ENCODE measurements around the gene TSPAN18.

GRCh38 chr11:44826922-44827643 lies 100.3 kb downstream of the TSPAN18 start:
- TF ChIP-seq, protein P1, sequence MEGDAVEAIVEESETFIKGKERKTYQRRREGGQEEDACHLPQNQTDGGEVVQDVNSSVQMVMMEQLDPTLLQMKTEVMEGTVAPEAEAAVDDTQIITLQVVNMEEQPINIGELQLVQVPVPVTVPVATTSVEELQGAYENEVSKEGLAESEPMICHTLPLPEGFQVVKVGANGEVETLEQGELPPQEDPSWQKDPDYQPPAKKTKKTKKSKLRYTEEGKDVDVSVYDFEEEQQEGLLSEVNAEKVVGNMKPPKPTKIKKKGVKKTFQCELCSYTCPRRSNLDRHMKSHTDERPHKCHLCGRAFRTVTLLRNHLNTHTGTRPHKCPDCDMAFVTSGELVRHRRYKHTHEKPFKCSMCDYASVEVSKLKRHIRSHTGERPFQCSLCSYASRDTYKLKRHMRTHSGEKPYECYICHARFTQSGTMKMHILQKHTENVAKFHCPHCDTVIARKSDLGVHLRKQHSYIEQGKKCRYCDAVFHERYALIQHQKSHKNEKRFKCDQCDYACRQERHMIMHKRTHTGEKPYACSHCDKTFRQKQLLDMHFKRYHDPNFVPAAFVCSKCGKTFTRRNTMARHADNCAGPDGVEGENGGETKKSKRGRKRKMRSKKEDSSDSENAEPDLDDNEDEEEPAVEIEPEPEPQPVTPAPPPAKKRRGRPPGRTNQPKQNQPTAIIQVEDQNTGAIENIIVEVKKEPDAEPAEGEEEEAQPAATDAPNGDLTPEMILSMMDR (IDR thresholded peaks at IDR 0.05): no peak
- TF ChIP-seq POLR2A (IDR thresholded peaks at IDR 0.05): no peak
- no peak for TF ChIP-seq EP300 (IDR thresholded peaks at IDR 0.05)
- no peak for TF ChIP-seq POLR2AphosphoS5 (IDR thresholded peaks at IDR 0.05)

All from stomach (tissue), 4 donors.